Coronary artery (tissue), 2 donors: ENCODE data around the gene CENPL.
"Not testable (repeated sequence)": the region's sequence is repeated elsewhere in the genome, so short reads cannot be mapped to it uniquely, and the experiment has no call there.

Experiments used
- DNase-seq: peaks from one replicate; pipeline ENCODE4 v3.0.0-alpha.2; 2017; ENCODE audit warnings: low spot score
- H3K27ac ChIP-seq, 2 donors: fragments of 200-600 bp; sonication (generic); one replicate each; pipeline ENCODE4 v1.5.1; 2016 to 2019
- H3K4me3 ChIP-seq: fragments of 200-600 bp; sonication (generic); 2 replicates; pipeline ENCODE4 v1.5.1; 2016; ENCODE audit warnings: mild to moderate bottlenecking, moderate library complexity
- TF ChIP-seq, protein P1 (sequence below): fragments of 200-600 bp; sonication (generic); IDR thresholded peaks from one replicate; pipeline ENCODE4 v1.5.1; 2019; ENCODE audit warnings: antibody characterized with exemption

The CENPL gene

GRCh38 chr1:173771560-173771959 lies 53.1 kb downstream of the CENPL start:
- no peak for DNase-seq
- TF ChIP-seq, protein P1, sequence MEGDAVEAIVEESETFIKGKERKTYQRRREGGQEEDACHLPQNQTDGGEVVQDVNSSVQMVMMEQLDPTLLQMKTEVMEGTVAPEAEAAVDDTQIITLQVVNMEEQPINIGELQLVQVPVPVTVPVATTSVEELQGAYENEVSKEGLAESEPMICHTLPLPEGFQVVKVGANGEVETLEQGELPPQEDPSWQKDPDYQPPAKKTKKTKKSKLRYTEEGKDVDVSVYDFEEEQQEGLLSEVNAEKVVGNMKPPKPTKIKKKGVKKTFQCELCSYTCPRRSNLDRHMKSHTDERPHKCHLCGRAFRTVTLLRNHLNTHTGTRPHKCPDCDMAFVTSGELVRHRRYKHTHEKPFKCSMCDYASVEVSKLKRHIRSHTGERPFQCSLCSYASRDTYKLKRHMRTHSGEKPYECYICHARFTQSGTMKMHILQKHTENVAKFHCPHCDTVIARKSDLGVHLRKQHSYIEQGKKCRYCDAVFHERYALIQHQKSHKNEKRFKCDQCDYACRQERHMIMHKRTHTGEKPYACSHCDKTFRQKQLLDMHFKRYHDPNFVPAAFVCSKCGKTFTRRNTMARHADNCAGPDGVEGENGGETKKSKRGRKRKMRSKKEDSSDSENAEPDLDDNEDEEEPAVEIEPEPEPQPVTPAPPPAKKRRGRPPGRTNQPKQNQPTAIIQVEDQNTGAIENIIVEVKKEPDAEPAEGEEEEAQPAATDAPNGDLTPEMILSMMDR: no peak
- no peak overlapping the region for H3K27ac ChIP-seq
- no peak overlapping the region for H3K4me3 ChIP-seq

DNA sequence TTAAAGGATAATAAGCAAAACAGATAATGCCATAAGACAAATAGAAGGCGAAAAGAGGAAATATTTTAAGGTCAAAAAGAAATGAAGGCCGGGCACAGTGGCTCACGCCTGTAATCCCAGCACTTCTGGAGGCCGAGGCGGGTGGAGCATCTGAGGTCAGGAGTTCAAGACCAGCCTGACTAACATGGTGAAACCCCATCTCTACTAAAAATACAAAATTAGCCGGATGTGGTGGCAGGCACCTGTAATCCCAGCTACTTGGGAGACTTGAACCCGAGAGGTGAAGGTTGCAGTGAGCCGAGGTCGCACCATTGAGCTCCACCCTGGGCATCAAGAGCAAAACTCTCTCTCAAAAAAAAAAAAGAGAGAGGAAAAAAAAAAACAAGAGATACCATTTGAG lies 54.4 kb downstream of the CENPL start:
- DNase-seq: not testable (repeated sequence)

DNA sequence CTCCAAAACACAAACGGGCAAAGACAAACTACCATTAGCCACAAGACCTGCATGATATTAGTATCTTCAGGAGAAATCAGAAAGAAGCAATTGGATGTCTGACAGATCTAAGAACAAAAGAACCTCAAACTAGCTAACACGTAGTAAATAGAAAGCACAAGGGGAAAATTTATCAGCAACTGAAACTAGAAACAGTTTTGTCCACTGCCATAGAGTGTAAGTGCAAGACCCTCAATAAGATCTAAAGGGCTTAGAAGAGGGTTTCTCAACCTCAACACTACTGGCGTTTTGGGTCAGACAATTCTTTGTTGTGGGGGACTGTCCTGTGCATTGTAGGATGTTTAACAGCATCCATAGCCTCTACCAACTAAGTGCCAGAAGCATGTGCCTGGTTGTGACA lies 55.9 kb downstream of the CENPL start:
- Histone ChIP-seq H3K4me3 (no peak overlapping the region), H3K27ac (no peak overlapping the region)
- TF ChIP-seq, protein P1: no peak
- DNase-seq: no peak

More for the DNA sequence above, 54.4 kb downstream of the CENPL start:
- H3K27ac ChIP-seq, H3K4me3 ChIP-seq: not testable (repeated sequence)

DNA sequence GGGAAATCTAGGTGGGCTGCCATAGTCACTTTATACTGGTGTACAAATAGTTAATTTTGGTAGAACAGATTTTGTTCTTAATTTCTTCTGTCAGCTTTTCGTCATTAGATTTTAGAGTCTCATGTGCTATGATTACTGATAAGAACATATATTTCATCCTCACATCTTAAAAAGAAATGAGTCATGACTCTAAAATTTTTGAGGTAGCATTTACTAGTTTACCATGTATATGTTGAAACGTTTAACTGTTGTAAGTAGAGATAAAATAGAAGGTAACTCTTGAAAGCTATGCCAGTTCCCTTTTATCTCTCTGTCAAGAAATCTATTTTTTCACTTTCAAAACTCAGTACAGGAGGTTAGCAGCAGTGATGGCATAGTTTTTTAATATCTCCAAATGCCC lies 56.5 kb downstream of the CENPL start:
- TF ChIP-seq, protein P1: no peak
- no peak for DNase-seq
- no peak overlapping the region for H3K27ac ChIP-seq

DNA sequence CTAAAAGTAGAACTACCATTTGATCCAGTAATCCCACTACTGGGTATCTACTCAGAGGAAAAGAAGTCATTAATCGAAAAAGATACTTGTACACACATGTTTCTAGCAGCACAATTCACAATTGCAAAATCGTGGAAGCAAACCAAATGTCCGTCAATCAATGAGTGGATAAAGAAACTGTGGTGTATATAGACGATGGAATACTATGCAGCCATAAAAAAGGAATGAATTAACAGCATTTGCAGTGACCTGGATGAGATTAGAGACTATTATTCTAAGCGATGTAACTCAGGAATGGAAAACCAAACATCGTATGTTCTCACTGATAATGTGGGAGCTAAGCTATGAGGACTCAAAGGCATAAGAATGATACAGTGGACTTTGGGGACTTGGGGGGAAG lies 60.4 kb downstream of the CENPL start:
- H3K27ac ChIP-seq, DNase-seq, H3K4me3 ChIP-seq: not testable (repeated sequence)

More for the DNA sequence above, 56.5 kb downstream of the CENPL start:
- H3K4me3 ChIP-seq: no peak overlapping the region

GRCh38 chr1:173758980-173759379 lies 65.7 kb downstream of the CENPL start:
- Histone ChIP-seq H3K4me3 (no peak overlapping the region), H3K27ac (no peak overlapping the region)
- DNase-seq: no peak
- TF ChIP-seq, protein P1: no peak

GRCh38 chr1:173758110-173758509 lies 66.6 kb downstream of the CENPL start:
- no peak for DNase-seq
- no peak overlapping the region for H3K4me3 ChIP-seq
- TF ChIP-seq, protein P1: no peak

DNA sequence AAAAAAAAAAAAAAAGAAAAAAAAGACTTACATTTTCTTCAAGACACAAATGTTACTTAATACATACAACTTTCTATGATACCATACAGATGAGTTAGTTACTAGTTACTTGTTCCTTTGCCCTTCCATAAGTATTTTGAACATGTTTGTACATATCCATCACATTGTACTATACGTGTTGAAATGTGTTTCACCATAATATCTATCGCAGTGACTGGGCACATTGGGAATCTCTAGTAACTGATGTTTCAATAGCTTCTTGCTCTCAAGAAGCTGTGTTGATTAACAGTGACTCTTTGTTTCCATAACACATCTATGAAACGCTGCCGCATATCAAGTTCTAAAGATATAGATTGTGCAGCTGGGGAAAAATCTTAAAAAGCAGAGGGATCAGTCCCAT lies 67.0 kb downstream of the CENPL start:
- TF ChIP-seq, protein P1: no peak
- no peak overlapping the region for H3K4me3 ChIP-seq
- no peak for DNase-seq
- no peak overlapping the region for H3K27ac ChIP-seq

More at GRCh38 chr1:173758110-173758509, 66.6 kb downstream of the CENPL start:
- H3K27ac ChIP-seq: no peak overlapping the region
